Metanephros (tissue), 2 donors: ENCODE data around the gene PPP2R5B. TPM values are rescaled to one million over a fixed set of nuclear protein-coding genes. Genes with fewer than 3 reads are reported as not detected.

Experiments
- small RNA-seq: library from RNA; depleted of rRNA; stranded (forward); fragments of <200 nt; gene quantifications from one replicate; pipeline ENCODE3, GENCODE V24; 2014; ENCODE audit warnings: low replicate concordance
- total RNA-seq: library from RNA; depleted of rRNA; stranded (reverse); fragments of >200 nt; gene quantifications from one replicate; pipeline ENCODE4 v1.2.3, GENCODE V29; 2014

Gene PPP2R5B
- total RNA-seq = 14.4 TPM

DNA sequence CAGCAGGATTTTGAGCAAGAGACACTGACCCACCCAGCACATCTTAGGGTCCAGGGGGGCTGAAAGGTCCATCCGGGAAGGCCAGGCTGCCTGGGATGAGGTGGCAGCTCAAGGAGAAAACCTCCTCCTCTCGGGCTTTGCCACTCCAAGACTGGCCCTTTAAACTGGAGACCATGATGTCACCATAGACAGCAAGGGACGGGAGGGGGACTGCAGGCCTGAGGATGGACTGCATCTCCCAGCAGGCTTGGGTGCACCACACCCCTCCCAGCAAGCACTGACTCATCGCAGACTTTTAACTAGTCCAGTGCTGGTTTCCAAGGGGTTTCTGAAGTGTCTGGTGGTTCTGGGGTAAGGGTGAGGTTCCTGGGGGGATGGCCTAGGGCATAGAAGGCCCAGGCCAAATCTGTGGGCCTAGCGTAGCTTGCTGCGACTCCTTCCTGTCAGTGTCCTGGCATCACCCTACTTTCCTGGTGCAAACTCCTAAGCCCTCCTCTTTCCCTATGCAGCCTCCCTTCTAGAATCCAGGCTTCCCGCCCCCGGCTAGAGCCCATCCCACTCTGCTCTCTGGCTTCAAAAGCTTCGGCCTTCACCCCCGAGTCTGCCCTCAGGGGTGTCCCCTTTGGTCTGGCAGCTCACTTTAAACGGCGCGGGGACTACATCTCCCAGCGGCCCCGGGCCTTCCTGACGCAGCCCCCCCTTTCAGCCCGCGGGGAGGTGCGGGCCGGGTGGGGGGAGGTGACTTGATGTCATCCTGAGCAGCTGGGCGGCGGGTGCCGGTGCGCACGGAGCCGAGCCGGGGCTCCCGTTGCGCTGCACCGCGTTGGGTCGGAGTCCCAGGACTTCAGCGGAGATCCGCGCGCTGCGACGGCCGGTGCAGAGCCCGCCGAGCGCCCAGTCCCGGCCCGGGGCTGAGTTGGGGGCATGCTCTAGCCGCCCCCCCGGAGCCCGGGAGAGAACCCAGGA is at the start of gene PPP2R5B:
Gene PPP2R5B (plus strand): TSS at position 746 of the 966 bp plus-strand sequence. CDS start 1,046 bp downstream, outside the sequence.

DNA sequence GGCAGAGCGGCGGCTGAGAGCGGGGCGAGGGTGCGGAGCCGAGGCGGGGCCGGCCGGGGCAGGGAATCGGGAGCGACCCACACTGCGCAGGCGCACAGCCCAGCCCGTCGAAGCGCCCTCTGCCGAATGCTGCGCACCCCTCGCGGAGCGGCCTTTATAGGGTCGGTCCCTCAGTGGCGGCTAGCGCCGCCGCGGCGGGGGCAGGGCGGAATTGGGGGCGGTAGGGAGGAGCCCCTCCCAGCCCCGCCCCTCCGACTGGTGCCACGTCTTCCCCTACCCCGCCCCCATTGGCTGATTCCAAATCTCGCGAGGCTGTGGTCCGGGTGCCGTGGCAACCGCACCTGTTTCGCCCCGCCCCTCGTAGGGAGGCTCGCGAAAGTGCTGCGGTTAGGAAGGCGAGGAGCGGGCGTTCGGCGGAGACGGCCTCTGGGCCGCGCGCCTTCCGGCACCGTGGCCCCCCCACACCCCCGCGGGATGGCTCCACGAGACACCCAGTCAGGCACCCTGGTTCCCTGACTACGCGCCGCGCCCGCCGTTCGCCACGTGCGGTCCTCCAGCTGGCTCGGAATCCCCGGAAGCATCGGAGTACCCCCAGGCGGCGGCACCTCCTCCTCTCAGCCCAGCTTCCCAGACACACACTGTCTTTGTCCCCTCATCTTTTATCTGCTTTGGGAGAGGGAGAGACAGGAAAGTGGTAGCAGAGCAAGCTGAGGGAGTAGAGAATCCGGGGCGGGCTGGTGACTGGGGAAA is 45.8 kb upstream of the PPP2R5B start, which contains the start of gene EHD1:
Gene EHD1 (minus strand): TSS at position 128 of the 750 bp plus-strand sequence. CDS start 157 bp downstream, outside the sequence.

DNA sequence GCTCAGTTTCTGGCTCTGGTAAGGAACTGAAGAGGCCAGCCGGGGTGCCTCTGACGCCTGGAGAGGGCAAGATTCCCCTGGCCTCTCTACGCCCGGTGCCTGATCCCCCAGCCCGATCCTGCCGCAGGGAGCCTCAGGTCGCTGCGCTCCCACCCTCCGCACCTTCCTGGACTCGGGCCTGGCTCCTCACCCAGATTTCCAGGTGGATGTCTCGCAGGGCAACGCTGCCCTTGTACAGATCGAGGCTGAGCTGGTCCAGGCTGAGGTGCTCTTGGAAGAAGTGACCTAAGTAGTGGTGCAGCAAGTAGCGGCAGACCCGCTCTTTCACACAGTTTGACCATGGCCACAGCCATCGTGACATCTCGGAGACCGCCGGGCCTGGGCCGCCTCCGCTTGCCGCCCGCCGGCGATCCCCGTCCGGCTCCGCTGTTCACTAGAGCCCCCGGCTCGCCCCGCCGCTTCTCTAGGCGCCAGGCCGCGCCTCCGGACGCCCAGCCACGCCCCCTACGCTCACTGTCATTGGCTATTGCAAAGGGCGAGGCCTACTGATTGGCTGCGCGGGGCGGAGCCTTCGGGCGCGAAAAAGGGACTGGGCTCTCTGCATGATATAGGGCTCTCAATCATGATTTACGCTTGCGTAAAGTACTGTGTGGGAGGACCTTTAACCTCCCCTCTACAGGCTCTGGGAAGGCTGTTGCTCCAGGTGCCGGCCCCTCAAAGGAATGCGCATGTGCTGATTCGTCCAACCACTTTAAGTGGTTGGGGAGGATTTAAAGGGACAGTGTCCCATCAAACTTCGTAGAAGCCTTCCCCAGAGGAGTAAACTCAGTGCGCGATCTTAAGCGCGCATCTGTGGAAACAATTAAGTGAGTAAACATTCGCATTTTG is 7.5 kb upstream of the PPP2R5B start, which contains the start of gene ATG2A:
Gene ATG2A (minus strand): TSS at position 435 of the 888 bp plus-strand sequence. CDS start 74 bp downstream, at position 361.

DNA sequence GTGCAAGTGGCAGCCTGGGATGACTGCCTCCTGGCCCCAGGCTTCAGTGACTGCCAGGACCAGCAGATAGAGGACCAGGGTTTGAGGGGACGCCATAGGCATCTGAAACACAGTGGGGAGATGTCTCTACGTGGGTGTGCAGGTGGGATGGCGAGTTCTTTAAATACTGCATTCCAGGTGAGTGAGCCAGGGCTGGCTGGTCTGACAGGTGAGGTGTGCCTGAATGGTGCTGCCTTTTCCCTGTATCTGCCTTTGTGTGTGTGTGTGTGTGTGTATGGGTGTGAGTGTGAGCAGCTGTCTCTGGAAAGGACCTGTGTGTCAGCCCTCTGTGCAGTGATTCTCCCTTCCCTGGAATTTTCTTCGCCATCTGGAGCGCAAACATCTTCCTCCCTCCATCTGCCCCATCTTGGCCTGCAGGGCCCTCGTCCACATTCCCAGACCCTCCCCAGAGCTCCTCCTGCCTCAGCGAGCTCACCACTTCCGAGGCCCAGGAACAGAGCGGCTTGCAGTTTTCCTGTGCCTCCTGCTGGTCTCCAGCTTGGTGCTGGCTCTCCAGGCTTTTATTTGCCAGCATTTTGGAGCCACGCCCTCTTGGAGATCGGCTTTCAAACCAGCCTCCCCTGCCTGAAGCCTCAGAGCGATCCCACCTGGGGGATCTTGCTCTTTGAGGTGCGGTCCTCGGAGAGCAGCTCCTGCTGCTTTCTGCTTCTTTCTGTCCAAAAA is 11.0 kb downstream of the PPP2R5B start, which contains the start of gene GPHA2:
Gene GPHA2 (minus strand): TSS at position 535 of the 723 bp plus-strand sequence. CDS start 433 bp downstream, at position 102.

DNA sequence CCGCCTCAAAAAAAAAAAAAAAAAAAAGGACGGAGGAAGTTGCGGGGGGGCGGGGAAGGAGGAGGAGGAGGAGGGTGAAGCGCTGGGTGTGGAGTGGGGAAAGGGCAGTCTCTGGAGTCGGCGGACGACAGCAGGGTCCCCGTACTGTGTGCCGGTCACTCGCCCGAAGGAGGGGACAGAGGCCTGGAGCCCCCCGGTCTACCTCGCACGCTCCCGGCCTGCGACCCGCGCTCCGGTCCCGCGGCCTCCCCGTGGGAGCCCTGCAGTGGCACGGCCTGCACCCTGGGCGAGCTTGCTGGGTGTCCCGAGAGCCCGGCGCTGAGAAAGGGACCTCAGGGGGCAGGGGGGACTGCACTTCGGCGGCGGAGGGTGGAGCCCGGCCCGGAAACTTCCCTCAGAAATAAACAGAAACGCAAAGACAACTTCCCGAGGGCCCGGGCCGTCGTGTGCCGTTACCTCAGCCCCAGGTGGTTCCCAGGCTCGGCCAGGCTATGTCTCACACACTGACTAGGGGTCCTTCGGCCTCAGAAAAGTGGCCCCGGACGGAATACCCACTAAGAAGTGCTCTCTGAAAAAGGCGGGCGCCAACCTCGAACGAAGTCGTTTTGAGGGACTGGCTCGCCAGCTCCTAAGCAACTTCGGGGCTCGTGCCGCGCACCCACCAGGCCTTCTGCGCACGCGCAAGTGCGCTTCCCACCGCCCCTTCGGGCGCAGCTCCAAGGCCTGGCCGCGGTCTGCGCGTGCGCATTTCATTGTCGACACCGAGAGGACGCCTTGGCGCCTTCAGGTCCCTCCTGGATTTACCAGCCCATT is 47.1 kb downstream of the PPP2R5B start, which contains the start of gene MAJIN:
Gene MAJIN (minus strand): TSS at position 688 of the 813 bp plus-strand sequence. CDS start 12,703 bp downstream, outside the sequence.

Small RNAs within 50 kb of the gene (small RNA-seq; reads per million reads assigned to genes)
- gene MIR6749 (not detected), gene MIR6750 (not detected)

Other genes starting within 250 kb of the PPP2R5B start
- 33.2 TPM for gene NRXN2, start 201.5 kb upstream of the PPP2R5B start, total RNA-seq
- gene RASGRP2, start 180.5 kb upstream of the PPP2R5B start, total RNA-seq = 14.9 TPM
- 136 TPM for gene PYGM, start 164.7 kb upstream of the PPP2R5B start, total RNA-seq
- gene SF1, start 146.1 kb upstream of the PPP2R5B start, total RNA-seq = 149 TPM
- gene MAP4K2, start 121.5 kb upstream of the PPP2R5B start, total RNA-seq = 23.6 TPM
- gene MEN1, start 114.1 kb upstream of the PPP2R5B start, total RNA-seq = 31.8 TPM
- gene CDC42BPG, start 80.0 kb upstream of the PPP2R5B start, total RNA-seq = 8.7 TPM
- 62.8 TPM for gene EHD1, start 46.1 kb upstream of the PPP2R5B start, total RNA-seq
- gene ATG2A, start 7.5 kb upstream of the PPP2R5B start, total RNA-seq = 31.4 TPM
- 1.3 TPM for gene GPHA2, start 11.2 kb downstream of the PPP2R5B start, total RNA-seq
- 0.70 TPM for gene MAJIN, start 47.4 kb downstream of the PPP2R5B start, total RNA-seq
- 2.4 TPM for gene BATF2, start 72.3 kb downstream of the PPP2R5B start, total RNA-seq
- 91.7 TPM for gene ARL2, start 89.5 kb downstream of the PPP2R5B start, total RNA-seq
- 21.5 TPM for gene SNX15, start 102.8 kb downstream of the PPP2R5B start, total RNA-seq
- gene SAC3D1, start 116.5 kb downstream of the PPP2R5B start, total RNA-seq = 7.8 TPM
- 20.2 TPM for gene NAALADL1, start 133.9 kb downstream of the PPP2R5B start, total RNA-seq
- 6.4 TPM for gene CDCA5, start 159.4 kb downstream of the PPP2R5B start, total RNA-seq
- 29.6 TPM for gene ZFPL1, start 159.5 kb downstream of the PPP2R5B start, total RNA-seq
- gene VPS51, start 171.5 kb downstream of the PPP2R5B start, total RNA-seq = 421 TPM
- gene TM7SF2, start 187.2 kb downstream of the PPP2R5B start, total RNA-seq = 65.0 TPM
- gene ZNHIT2, start 193.0 kb downstream of the PPP2R5B start, total RNA-seq = 8.0 TPM
- gene FAU, start 197.4 kb downstream of the PPP2R5B start, total RNA-seq = 650 TPM
- 57.1 TPM for gene MRPL49, start 197.6 kb downstream of the PPP2R5B start, total RNA-seq
- 22.3 TPM for gene SYVN1, start 209.8 kb downstream of the PPP2R5B start, total RNA-seq
- gene SPDYC, start 245.5 kb downstream of the PPP2R5B start, total RNA-seq = not detected